Endometrial microvascular endothelial cells (primary cell): ENCODE data around the gene BIRC7. TPM values are rescaled to one million over a fixed set of nuclear protein-coding genes. Genes with fewer than 3 reads are reported as not detected.

Experiments
- in situ Hi-C: cut with HindIII; loops from 2 replicates; pipeline ENCODE4 v1.10.0; 2017; ENCODE audit warnings: low sequenced_read_pairs, low pct_unique_long_range_greater_than_20kb; ENCODE audit errors: inconsistent ontology term
- total RNA-seq: library from RNA; depleted of rRNA; stranded (reverse); fragments of >200 nt; gene quantifications from one replicate; pipeline ENCODE4 v1.2.3, GENCODE V29; 2015; ENCODE audit errors: inconsistent ontology term

Gene BIRC7
- total RNA-seq, 1 donor from 2014 or later, result not detected

- in situ Hi-C loops, result loop anchor here (10.0 to 25.0 kb wide), 2 partner anchors 61 to 101 kb away; no protein-coding TSS in a partner anchor
Observed at GRCh38 chr20:63285636-63286615, 50.2 kb downstream of the BIRC7 start.

- in situ Hi-C loops, result loop anchor here (10.0 to 25.0 kb wide), 2 partner anchors 62 to 100 kb away; no protein-coding TSS in a partner anchor
Observed at GRCh38 chr20:63286781-63287696, 51.3 kb downstream of the BIRC7 start.

GRCh38 chr20:63287697-63288580, 52.2 kb downstream of the BIRC7 start:
- in situ Hi-C loops, result loop anchor here (10.0 to 25.0 kb wide), 2 partner anchors 63 to 99 kb away; no protein-coding TSS in a partner anchor

GRCh38 chr20:63288581-63289251, 53.0 kb downstream of the BIRC7 start:
- in situ Hi-C loops, result loop anchor here (10.0 to 25.0 kb wide), 2 partner anchors 64 to 99 kb away; no protein-coding TSS in a partner anchor

- in situ Hi-C loops, result loop anchor here (10.0 to 25.0 kb wide), 2 partner anchors 65 to 98 kb away; no protein-coding TSS in a partner anchor
Observed at GRCh38 chr20:63289311-63290135, 53.8 kb downstream of the BIRC7 start.

Other genes starting within 250 kb of the BIRC7 start
- gene BHLHE23, start 228.9 kb upstream of the BIRC7 start, total RNA-seq, result not detected
- 37.3 TPM for gene YTHDF1, start 19.8 kb upstream of the BIRC7 start, total RNA-seq
- gene NKAIN4, start 18.6 kb downstream of the BIRC7 start, total RNA-seq, result not detected
- 51.9 TPM for gene ARFGAP1, start 36.9 kb downstream of the BIRC7 start, total RNA-seq
- not detected for gene COL20A1, start 57.3 kb downstream of the BIRC7 start, total RNA-seq
- not detected for gene CHRNA4, start 125.4 kb downstream of the BIRC7 start, total RNA-seq
- not detected for gene KCNQ2, start 236.8 kb downstream of the BIRC7 start, total RNA-seq